Mesenchymal stem cell (in vitro differentiated cells and primary cell): Measurements from ENCODE around the gene TNFSF15.

Experiments
- DNase-seq: peaks from one replicate; pipeline ENCODE4 v3.0.0-alpha.2; 2013
- H2AFZ ChIP-seq: one replicate; pipeline ENCODE4 v1.6.1; 2013; ENCODE audit warnings: low read depth, mild to moderate bottlenecking, control low read depth, inconsistent platforms, low read length, moderate library complexity
- H2AK5ac ChIP-seq: 2 replicates; pipeline ENCODE4 v1.6.1; 2013; ENCODE audit warnings: low read length, moderate library complexity, mild to moderate bottlenecking, inconsistent platforms; ENCODE audit not compliant: severe bottlenecking
- H2BK120ac ChIP-seq: one replicate; pipeline ENCODE4 v1.6.1; 2013; ENCODE audit warnings: low read depth, mild to moderate bottlenecking, inconsistent platforms, low read length, moderate library complexity
- H2BK12ac ChIP-seq, 2 experiments: one replicate each; pipeline ENCODE4 v1.6.1; 2013; ENCODE audit warnings: inconsistent platforms in 2 of 2, low read length in 2 of 2, mild to moderate bottlenecking in 2 of 2, moderate library complexity in 2 of 2, control low read depth in 1 of 2
- H2BK15ac ChIP-seq: one replicate; pipeline ENCODE4 v1.6.1; 2013; ENCODE audit warnings: mild to moderate bottlenecking, low read depth, inconsistent platforms; ENCODE audit not compliant: poor library complexity, severe bottlenecking
- H2BK5ac ChIP-seq: 2 replicates; pipeline ENCODE4 v1.6.1; 2013; ENCODE audit warnings: low read depth, mild to moderate bottlenecking, low read length, control low read depth, inconsistent platforms; ENCODE audit not compliant: poor library complexity, severe bottlenecking
- H3K14ac ChIP-seq, 2 experiments: one replicate each; pipeline ENCODE4 v1.6.1; 2013; ENCODE audit warnings: inconsistent platforms in 2 of 2, low read length in 2 of 2, control low read depth in 1 of 2, mild to moderate bottlenecking in 1 of 2, moderate library complexity in 1 of 2
- H3K18ac ChIP-seq, 2 experiments: one replicate each; pipeline ENCODE4 v1.6.1; 2013; ENCODE audit warnings: inconsistent platforms in 2 of 2, low read length in 2 of 2, control low read depth in 1 of 2, low read depth in 1 of 2, mild to moderate bottlenecking in 1 of 2
- H3K23ac ChIP-seq, 2 experiments: one replicate each; pipeline ENCODE4 v1.6.1; 2013; ENCODE audit warnings: inconsistent platforms in 2 of 2, low read length in 2 of 2, mild to moderate bottlenecking in 2 of 2, moderate library complexity in 2 of 2, control low read depth in 1 of 2
- H3K27ac ChIP-seq: 2 replicates; pipeline ENCODE4 v1.5.1; 2013; ENCODE audit warnings: mild to moderate bottlenecking, moderate library complexity, low read length, control low read depth, inconsistent platforms; ENCODE audit not compliant: poor library complexity, severe bottlenecking
- H3K27me3 ChIP-seq, 2 experiments: 2 replicates each; pipeline versions ENCODE4 v1.6.1 to v1.7.0; 2013; ENCODE audit warnings: low read length in 2 of 2, mild to moderate bottlenecking in 2 of 2, moderate library complexity in 2 of 2, control low read depth in 1 of 2, inconsistent platforms in 1 of 2; ENCODE audit not compliant: control insufficient read depth in 1 of 2, insufficient read depth in 1 of 2
- H3K36me3 ChIP-seq, 2 experiments: 2 replicates each; pipeline versions ENCODE4 v1.6.1 to v1.7.0; 2013; ENCODE audit warnings: low read length in 2 of 2, control low read depth in 1 of 2, inconsistent platforms in 1 of 2, low read depth in 1 of 2, mild to moderate bottlenecking in 1 of 2; ENCODE audit not compliant: insufficient read depth in 2 of 2, control insufficient read depth in 1 of 2
- H3K4ac ChIP-seq, 2 experiments: one replicate each; pipeline ENCODE4 v1.6.1; 2013; ENCODE audit warnings: inconsistent platforms in 2 of 2, low read length in 2 of 2, mild to moderate bottlenecking in 2 of 2, moderate library complexity in 2 of 2, control low read depth in 1 of 2, low read depth in 1 of 2
- H3K4me1 ChIP-seq: 2 replicates; pipeline ENCODE4 v1.6.1; 2013; ENCODE audit warnings: low read depth, low read length, control low read depth; ENCODE audit not compliant: control insufficient read depth, insufficient read depth
- H3K4me2 ChIP-seq: 2 replicates; pipeline ENCODE4 v1.6.1; 2013; ENCODE audit warnings: low read length, mild to moderate bottlenecking, inconsistent platforms; ENCODE audit not compliant: poor library complexity, severe bottlenecking
- H3K4me3 ChIP-seq, 2 experiments: 2 replicates each; pipeline versions ENCODE4 v1.5.1 to v1.7.0; 2013; ENCODE audit warnings: low read length in 2 of 2, mild to moderate bottlenecking in 2 of 2, control low read depth in 1 of 2, low read depth in 1 of 2; ENCODE audit not compliant: insufficient read depth in 1 of 2
- H3K79me1 ChIP-seq: replicated peaks from 2 replicates; pipeline ENCODE4 v1.6.1; 2013; ENCODE audit warnings: mild to moderate bottlenecking, control low read depth, low read length, inconsistent platforms; ENCODE audit not compliant: poor library complexity, severe bottlenecking
- H3K9ac ChIP-seq: 2 replicates; pipeline ENCODE4 v1.7.0; 2013; ENCODE audit warnings: mild to moderate bottlenecking, low read length, moderate library complexity
- H3K9me3 ChIP-seq: 2 replicates; pipeline ENCODE4 v1.7.0; 2013; ENCODE audit warnings: mild to moderate bottlenecking, low read length; ENCODE audit not compliant: control insufficient read depth
- H4K8ac ChIP-seq: one replicate; pipeline ENCODE4 v1.6.1; 2013; ENCODE audit warnings: inconsistent platforms, mild to moderate bottlenecking, low read length, moderate library complexity
- H4K91ac ChIP-seq: one replicate; pipeline ENCODE4 v1.6.1; 2013; ENCODE audit warnings: mild to moderate bottlenecking, low read length, inconsistent platforms
- WGBS: methylation state at CpG from one replicate; pipeline ENCODE4 v1.1.7; 2013; ENCODE audit warnings: mixed read lengths; 5-methylcytosine and 5-hydroxymethylcytosine counted together

TNFSF15 gene

GRCh38 chr9:114774524-114774923 lies 31.3 kb downstream of the TNFSF15 start:
- no peaks in the 10 kb centered on the region for H3K79me1 ChIP-seq
- no peak overlapping the region for H2AK5ac ChIP-seq
- no peaks in the 10 kb centered on the region for H3K36me3 ChIP-seq
- no peak overlapping the region for H2BK15ac ChIP-seq
- H3K4me1 ChIP-seq = peaks cover 2% of the 10 kb centered on the region
- H3K27ac ChIP-seq = no peak overlapping the region
- no peak overlapping the region for H2BK5ac ChIP-seq
- no peak for DNase-seq
- H4K91ac ChIP-seq = no peak overlapping the region
- no peak overlapping the region for H3K18ac ChIP-seq
- no peak overlapping the region for H3K4me3 ChIP-seq
- H2BK120ac ChIP-seq = no peak overlapping the region
- 76% methylated on average over 4 of the region's 4 CpGs for WGBS
- no peak overlapping the region for H3K23ac ChIP-seq
- H3K4me2 ChIP-seq = no peak overlapping the region
- no peak overlapping the region for H4K8ac ChIP-seq
- no peak overlapping the region for H2AFZ ChIP-seq
- no peak overlapping the region for H2BK12ac ChIP-seq
- H3K27me3 ChIP-seq = peaks cover 0 to 6% of the 10 kb centered on the region in 2 experiments
- no peak overlapping the region for H3K9ac ChIP-seq
- no peak overlapping the region for H3K4ac ChIP-seq
- no peaks in the 10 kb centered on the region for H3K9me3 ChIP-seq
- no peak overlapping the region for H3K14ac ChIP-seq

GRCh38 chr9:114771889-114772288 lies 34.0 kb downstream of the TNFSF15 start:
- WGBS = 79% methylated on average over 3 of the region's 6 CpGs
- H3K4me1 ChIP-seq = no peaks in the 10 kb centered on the region
- no peak overlapping the region for H3K4me3 ChIP-seq
- H4K91ac ChIP-seq = no peak overlapping the region
- H3K14ac ChIP-seq = no peak overlapping the region
- no peaks in the 10 kb centered on the region for H3K9me3 ChIP-seq
- H2BK15ac ChIP-seq = no peak overlapping the region
- no peak overlapping the region for H2BK120ac ChIP-seq
- no peaks in the 10 kb centered on the region for H3K79me1 ChIP-seq
- no peak overlapping the region for H3K9ac ChIP-seq
- no peak overlapping the region for H3K4ac ChIP-seq
- H3K23ac ChIP-seq = no peak overlapping the region
- no peaks in the 10 kb centered on the region for H3K36me3 ChIP-seq
- H2AFZ ChIP-seq = no peak overlapping the region
- H3K18ac ChIP-seq = no peak overlapping the region
- peaks cover 0 to 3% of the 10 kb centered on the region in 2 experiments for H3K27me3 ChIP-seq
- no peak overlapping the region for H2BK12ac ChIP-seq
- H2AK5ac ChIP-seq = no peak overlapping the region
- DNase-seq = no peak
- no peak overlapping the region for H2BK5ac ChIP-seq
- no peak overlapping the region for H3K27ac ChIP-seq
- H4K8ac ChIP-seq = no peak overlapping the region
- no peak overlapping the region for H3K4me2 ChIP-seq

- Histone ChIP-seq H4K91ac (no peak overlapping the region), H3K4me1 (no peaks in the 10 kb centered on the region), H2BK120ac (no peak overlapping the region), H3K4me2 (no peak overlapping the region), H4K8ac (no peak overlapping the region), H2BK5ac (no peak overlapping the region), H3K18ac (no peak overlapping the region), H3K9ac (no peak overlapping the region), H3K79me1 (no peaks in the 10 kb centered on the region), H3K27me3 (peaks cover 0 to 3% of the 10 kb centered on the region in 2 experiments), H2BK12ac (no peak overlapping the region), H3K4ac (no peak overlapping the region), H3K9me3 (no peaks in the 10 kb centered on the region), H3K14ac (no peak overlapping the region), H2BK15ac (no peak overlapping the region), H2AFZ (no peak overlapping the region), H2AK5ac (no peak overlapping the region), H3K23ac (no peak overlapping the region), H3K27ac (no peak overlapping the region), H3K36me3 (no peaks in the 10 kb centered on the region), H3K4me3 (no peak overlapping the region)
- WGBS = 88% methylated on average over 3 of the region's 3 CpGs
- no peak for DNase-seq
These were observed 34.8 kb downstream of the TNFSF15 start for GRCh38 chr9:114770991-114771390.

- no peak overlapping the region for H3K27ac ChIP-seq
- no peak overlapping the region for H4K91ac ChIP-seq
- H3K14ac ChIP-seq = no peak overlapping the region
- no peak overlapping the region for H3K4me2 ChIP-seq
- no peak overlapping the region for H2AFZ ChIP-seq
- no peak overlapping the region for H3K18ac ChIP-seq
- H3K79me1 ChIP-seq = no peaks in the 10 kb centered on the region
- H3K4me1 ChIP-seq = no peaks in the 10 kb centered on the region
- H2AK5ac ChIP-seq = no peak overlapping the region
- H3K4ac ChIP-seq = no peak overlapping the region
- no peaks in the 10 kb centered on the region for H3K9me3 ChIP-seq
- no peak for DNase-seq
- H2BK15ac ChIP-seq = no peak overlapping the region
- no peak overlapping the region for H3K4me3 ChIP-seq
- H2BK120ac ChIP-seq = no peak overlapping the region
- WGBS = no CpG with 5 or more reads among the region's 1 CpG
- H3K27me3 ChIP-seq = peaks cover 0 to 3% of the 10 kb centered on the region in 2 experiments
- H2BK5ac ChIP-seq = no peak overlapping the region
- no peak overlapping the region for H4K8ac ChIP-seq
- H3K36me3 ChIP-seq = no peaks in the 10 kb centered on the region
- no peak overlapping the region for H2BK12ac ChIP-seq
- no peak overlapping the region for H3K9ac ChIP-seq
- H3K23ac ChIP-seq = no peak overlapping the region
These were observed 36.2 kb downstream of the TNFSF15 start for GRCh38 chr9:114769624-114770023.
